HG02973 (cell line): Measurements from ENCODE around the gene EXPH5.

Experiments
- ATAC-seq: cut with Tn5 transposase; IDR thresholded peaks from one replicate; pipeline ENCODE4 v1.9.1; 2021; ENCODE audit warnings: moderate library complexity; ENCODE audit not compliant: unreplicated experiment

The EXPH5 gene

GRCh38 chr11:108562746-108563581, 30.6 kb downstream of the EXPH5 start:
- ATAC-seq = no peak

DNA sequence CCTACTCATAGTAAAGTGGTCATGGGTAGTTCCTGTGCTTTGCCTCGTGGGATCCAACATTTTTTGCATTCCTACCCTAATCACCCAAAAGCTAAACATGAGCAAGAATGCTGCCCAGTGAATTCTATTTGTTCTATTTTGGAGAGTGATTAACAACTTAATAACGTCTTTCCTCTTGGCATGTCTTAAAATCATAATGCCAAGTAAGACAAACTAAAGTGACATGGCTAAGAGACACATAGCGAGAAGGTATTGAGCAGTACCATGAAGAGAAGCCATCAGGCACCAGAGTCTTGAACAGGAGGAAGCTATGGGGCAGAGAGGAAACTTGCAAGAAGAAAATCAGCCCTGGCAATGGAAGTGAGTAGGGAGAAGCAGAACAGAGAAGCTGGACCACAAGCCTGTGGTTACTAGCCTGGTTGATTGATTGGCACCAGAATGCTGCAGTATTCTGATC, 32.0 kb downstream of the EXPH5 start:
- ATAC-seq = no peak

GRCh38 chr11:108559904-108560303, 33.7 kb downstream of the EXPH5 start:
- no peak for ATAC-seq

DNA sequence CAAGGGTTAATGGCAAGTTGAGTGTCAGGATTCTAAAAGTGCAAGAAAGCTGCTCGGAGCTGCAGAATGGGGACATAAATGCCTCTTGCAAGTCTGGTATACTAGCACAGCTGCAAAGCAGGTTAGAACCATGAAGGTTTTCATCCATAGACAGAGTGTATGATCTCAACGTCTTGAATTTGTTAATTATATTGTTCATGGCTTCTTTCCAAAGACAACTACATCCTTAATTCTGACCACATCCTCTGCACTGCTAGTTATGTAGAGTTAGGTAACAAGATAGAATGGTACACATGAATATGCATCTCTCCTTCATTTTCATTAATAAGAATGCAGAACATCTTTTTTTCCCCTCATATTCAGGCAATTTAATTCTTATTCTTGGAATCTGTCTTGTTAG, 34.2 kb downstream of the EXPH5 start:
- no peak for ATAC-seq

- no peak for ATAC-seq
These were observed 35.3 kb downstream of the EXPH5 start for GRCh38 chr11:108558222-108558621.

DNA sequence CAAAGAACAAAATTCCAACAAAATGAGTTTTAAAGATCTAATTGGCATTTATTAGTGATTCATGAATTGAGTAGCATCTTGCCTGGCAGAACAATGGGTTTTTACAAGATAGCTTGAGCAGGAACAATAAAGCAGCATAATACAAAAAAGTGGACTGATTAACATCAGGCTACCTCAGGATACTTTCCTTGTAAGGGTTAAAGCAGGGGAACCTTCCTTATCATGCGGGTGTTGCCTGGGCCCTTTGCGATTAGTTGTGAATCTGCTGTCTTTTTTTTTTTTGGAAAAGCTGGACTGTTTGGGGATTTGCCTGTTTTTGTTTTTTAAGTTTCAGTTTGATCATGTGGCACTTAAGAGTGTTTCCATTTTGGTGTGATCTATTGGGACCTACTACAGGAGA, 37.5 kb downstream of the EXPH5 start:
- no peak for ATAC-seq

DNA sequence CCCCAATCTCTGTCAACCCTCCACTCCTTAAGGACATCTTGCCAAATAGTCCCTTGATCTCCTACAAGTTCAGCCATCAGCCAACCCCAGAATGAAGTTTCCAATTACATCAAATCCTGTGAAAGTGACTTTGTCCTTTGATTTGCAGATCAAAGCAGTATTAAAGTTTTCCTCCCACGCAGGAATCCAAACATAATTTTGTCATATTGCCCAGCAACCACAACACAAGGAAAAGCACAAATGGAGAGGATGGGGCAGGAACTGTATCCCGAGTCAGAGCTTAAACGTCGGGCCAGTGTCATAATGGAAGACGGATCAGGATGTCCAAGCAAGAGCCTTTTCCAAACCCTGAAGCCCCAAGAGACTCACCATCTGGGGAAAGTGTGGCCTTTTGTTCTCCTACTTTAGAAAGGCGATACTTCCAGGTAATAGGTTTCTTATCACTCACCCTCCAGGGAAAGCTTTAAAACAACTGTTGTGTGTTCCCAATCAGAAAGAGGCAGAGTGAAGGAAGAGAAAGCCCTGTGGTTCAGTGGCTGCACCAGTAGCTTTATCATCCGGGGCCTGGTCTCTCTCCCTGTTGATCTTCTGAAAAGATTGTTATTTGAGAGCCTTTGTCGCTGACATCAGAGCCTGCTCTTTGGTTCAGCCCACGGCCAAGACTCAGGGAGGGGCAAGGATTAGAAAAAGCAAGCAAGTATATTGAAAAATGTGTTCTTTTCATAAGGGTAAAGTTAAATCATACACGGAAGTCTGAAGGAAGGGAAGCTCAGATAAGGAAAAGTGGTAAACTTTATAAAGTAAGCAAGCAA, 41.7 kb downstream of the EXPH5 start:
- no peak for ATAC-seq

GRCh38 chr11:108549319-108549885, 44.2 kb downstream of the EXPH5 start:
- ATAC-seq = no peak

GRCh38 chr11:108545909-108546501, 47.6 kb downstream of the EXPH5 start:
- ATAC-seq = no peak

- no peak for ATAC-seq
These were observed 50.1 kb downstream of the EXPH5 start for GRCh38 chr11:108543316-108543964.

- ATAC-seq = no peak
These were observed 52.0 kb downstream of the EXPH5 start for GRCh38 chr11:108541531-108541930.

- ATAC-seq = no peak
These were observed 55.1 kb downstream of the EXPH5 start for GRCh38 chr11:108538502-108538901.

DNA sequence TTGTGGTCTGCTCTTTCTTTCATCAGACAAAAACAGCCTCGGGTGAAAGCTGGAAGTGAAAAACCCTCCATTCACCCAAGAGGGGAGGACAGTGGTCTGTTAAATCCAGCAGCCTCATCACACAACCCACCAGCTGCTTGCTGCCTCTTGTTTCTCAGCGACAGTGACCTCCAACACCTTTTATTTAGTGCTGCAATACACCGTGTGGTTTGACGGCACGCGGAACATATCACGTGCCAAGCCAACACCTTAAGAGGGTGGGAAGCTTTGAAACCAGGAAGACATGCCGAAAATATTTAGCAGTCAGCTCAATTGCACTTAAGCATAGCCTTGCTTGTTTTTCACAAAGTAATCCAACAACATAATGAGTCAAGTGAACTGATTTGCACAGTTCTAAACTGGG, 55.5 kb downstream of the EXPH5 start:
- no peak for ATAC-seq

- ATAC-seq = no peak
These were observed 56.8 kb downstream of the EXPH5 start for GRCh38 chr11:108536783-108537182.

GRCh38 chr11:108535384-108535955, 58.1 kb downstream of the EXPH5 start:
- ATAC-seq = no peak

GRCh38 chr11:108534274-108534882, 59.2 kb downstream of the EXPH5 start:
- no peak for ATAC-seq

DNA sequence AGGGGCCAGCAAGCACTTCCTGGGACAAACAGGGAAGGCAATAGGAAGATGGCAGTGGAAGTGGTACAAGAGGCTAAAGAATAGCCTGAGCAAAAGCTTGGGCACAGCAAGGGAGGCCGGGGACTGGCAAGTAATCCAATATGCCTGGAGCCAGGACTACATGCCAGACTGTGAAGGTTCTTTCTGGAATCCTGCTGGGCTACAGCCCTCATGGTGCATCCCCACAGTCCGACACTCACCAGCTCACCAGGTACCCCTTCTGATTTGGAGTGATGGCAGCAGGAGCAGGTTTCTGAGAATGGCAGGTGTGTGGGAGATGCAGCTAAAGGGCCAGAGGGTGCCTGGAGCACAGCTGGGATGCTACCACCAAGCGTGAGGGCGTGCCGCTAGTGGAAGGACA, 63.1 kb downstream of the EXPH5 start:
- no peak for ATAC-seq

DNA sequence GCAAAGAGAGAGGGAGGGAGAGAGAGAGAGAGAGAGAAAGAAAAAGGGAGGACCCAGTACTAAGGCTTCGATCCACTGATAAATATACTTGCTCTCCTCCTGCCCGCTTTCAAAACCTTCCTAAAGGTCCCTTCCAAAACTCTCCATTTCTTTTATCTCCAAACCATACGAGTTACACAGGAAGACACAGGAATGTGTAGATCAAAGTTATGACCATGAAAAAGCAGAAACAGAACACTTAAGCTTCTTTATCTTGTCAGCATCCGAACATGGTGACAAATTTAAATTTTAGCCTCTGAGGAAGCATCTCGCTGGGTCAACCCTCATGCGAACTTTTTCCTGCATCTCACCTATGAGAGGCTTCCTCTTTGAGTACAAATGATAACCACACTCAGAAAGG, 66.2 kb downstream of the EXPH5 start:
- ATAC-seq = no peak

DNA sequence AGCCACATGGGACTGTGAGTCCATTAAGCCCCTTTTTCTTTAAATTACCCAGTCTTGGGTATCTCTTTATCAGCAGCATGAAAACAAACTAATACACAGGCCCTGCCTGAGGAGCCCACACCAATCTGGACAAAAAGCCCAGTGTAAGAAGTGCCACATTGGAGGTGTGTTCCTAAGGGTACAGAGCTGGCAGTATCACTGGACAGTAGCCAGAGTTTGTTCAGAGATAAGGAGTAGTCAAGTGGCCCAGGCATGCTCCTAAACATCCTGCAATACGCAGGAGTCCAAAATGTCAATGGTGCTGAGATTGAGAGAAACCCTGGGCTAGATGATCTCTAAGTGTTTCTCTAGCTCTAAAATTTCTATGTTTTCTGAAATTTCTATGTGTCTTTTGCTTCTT, 68.4 kb downstream of the EXPH5 start:
- ATAC-seq = no peak

GRCh38 chr11:108524422-108524821, 69.1 kb downstream of the EXPH5 start:
- no peak for ATAC-seq
